GM18909 (cell line): ENCODE results near the gene VCL.
"Not testable (repeated sequence)": the region's sequence is repeated elsewhere in the genome, so short reads cannot be mapped to it uniquely, and the experiment has no call there.

ENCODE experiments used
- ATAC-seq: cut with Tn5 transposase; IDR thresholded peaks from one replicate; pipeline ENCODE4 v1.9.1; 2021; ENCODE audit warnings: mild to moderate bottlenecking; ENCODE audit not compliant: unreplicated experiment, poor library complexity

The VCL gene

DNA sequence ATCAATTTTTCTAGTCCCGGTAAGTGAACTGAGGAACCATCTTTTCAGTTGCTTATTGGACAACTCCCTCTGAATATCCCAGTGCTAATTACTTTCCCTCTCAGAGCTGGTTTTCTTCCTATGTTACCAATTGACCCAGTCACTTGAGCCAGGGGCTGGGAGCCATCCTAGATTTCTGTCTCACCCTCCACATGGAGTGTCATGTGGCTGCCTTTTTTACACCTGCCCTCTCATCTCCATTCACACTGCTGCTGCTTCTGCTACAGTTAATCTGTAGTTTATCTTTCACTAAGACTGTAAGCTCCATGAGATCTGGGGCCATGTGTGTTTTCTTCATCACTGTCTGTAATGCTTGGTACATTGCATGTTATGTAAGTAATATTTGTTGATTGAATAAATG is 35.8 kb downstream of the VCL start:
- ATAC-seq: no peak

- no peak for ATAC-seq
Measured at GRCh38 chr10:74034301-74034700, 36.4 kb downstream of the VCL start.

- ATAC-seq: no peak
Measured at GRCh38 chr10:74035303-74035702, 37.4 kb downstream of the VCL start.

GRCh38 chr10:74036474-74036873 is 38.6 kb downstream of the VCL start:
- ATAC-seq: no peak

- no peak for ATAC-seq
Measured at GRCh38 chr10:74039561-74040145, 41.7 kb downstream of the VCL start.

DNA sequence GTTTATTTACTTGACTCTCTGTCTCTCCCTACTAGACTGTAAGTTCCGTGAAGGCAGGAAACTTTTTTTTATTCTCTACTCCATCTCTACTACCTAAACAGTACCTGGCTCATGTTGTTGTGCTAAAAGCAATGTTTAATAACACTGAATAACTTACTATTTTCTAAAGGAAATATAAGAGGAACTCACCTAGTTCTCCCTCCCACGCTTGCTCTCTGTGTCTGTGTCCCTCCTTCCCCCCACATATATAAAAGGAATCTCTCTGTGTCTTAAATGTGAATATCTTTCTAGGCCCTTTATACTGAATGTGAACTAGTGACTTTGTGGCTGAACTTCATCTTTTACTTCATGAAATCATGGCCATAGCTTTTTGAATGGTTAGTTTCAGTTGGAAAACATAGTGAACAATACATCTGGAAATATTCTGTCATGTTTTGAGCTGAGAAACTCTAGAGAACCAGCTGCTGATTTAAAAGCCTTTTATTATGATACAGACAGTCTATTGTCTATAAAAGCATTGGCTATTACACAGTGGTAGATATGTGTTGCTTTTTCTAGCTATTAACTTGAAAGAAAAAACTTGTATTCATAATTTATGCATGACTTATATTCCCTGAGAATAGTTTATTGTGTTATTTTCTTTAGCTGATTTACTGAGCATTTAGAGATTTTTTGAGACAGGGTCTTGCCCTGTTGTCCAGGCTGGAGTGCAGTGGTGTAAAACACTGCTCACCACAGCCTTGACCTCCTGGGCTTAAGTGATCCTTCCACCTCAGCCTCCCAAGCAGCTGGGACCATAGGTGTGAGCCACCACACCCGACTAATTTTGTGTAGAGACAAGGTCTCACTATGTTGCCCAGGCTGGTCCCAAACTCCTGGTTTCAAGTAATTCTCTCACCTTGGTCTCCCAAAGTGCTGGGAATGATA is 42.5 kb downstream of the VCL start:
- no peak for ATAC-seq

- no peak for ATAC-seq
Measured at GRCh38 chr10:74044419-74044818, 46.5 kb downstream of the VCL start.

GRCh38 chr10:74047304-74047703 is 49.4 kb downstream of the VCL start:
- ATAC-seq: no peak

GRCh38 chr10:74047871-74048270 is 50.0 kb downstream of the VCL start:
- ATAC-seq: no peak

GRCh38 chr10:74048433-74048832 is 50.5 kb downstream of the VCL start:
- no peak for ATAC-seq

DNA sequence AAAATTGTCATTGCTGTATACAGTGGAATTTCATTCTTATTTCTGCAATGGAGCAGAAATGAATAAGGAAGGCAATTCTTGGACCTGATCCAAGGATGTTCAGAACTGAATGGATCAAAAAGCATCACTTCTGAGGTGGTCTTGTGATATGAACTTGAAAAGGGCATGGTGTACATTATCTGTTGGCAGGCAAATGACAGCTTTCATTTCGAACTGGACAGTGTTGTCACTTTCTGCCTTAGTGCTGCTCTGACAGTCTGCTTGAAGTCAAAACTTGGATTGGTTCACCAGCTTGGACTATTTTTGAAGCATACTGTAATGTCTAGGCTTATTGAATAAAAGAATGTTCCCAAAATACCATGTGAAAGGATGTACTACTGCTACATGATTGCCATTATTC is 52.0 kb downstream of the VCL start:
- no peak for ATAC-seq

DNA sequence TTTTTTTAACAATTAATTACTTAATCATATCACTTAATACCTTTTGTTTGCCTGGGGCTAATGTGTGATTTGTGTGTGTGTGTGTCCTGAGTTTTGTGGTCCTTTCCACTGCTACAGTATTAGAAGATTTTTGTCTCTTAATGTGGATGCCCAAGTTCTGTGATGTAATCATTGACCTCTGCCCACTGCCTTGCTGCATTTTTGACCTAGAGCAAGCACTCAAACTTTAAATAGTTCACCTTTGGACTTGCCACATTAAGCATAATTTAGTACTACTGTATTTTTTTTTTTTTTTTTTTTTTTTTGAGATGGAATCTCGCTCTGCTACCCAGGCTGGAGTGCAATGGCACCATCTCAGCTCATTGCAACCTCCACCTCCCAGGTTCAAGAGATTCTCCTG is 52.7 kb downstream of the VCL start:
- no peak for ATAC-seq

GRCh38 chr10:74051736-74052342 is 53.9 kb downstream of the VCL start:
- ATAC-seq: no peak

DNA sequence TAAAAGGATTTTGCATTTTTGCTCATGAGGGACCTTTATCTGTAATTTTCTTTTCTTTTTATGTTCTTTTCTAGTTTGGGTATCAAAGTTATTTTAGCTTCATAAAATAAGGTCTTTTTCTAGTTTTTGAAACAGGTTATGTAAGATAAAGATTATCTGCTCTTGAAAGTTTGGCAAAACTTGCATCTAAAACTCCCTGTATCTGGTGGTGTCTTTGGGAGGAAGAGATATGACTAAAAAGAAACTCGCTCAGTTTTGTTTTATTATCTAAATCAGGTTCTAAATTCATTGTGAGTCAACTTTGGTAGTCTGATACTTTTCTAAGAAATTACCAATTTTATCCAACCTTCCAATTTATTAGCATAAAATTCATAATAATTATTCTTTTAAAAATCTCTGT is 55.1 kb downstream of the VCL start:
- ATAC-seq: no peak

- no peak for ATAC-seq
Measured at GRCh38 chr10:74055383-74056049, 57.6 kb downstream of the VCL start.

DNA sequence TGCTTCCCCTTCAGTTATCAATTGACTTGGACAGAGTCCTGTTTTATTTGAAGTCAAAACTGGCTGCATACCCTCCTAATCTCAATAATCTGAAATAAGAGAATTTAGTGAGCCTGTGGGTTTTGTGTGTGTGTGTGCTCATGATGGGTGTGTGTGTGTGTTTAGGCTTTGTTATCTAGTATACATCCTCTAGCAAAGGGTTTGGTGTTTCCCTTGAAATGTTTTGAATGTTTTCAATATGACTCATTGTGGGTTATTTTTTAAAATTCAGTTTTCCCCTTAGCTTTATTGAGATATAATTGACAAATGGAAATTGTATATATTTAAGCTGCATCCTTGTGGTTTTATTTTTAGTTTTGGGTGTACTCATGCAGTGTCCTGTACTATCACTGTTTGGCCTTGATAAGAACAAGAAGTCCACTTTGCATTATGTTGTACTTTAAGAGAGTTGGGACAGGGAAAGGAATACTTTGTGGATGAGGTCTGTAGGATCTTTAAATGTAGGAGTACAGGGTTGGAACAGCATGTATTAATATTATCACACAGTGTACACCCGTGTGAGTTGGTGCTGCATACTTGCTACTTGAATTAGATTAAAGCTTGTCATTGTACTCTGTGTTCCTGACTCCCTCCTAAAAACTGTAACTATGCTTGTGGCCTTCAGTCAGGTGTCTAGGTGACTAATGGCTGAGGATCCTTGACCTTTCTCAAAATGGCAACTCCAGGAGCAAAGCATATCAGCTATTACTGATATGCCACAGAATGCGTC is 58.3 kb downstream of the VCL start:
- no peak for ATAC-seq

- ATAC-seq: no peak
Measured at GRCh38 chr10:74058071-74058470, 60.2 kb downstream of the VCL start.

DNA sequence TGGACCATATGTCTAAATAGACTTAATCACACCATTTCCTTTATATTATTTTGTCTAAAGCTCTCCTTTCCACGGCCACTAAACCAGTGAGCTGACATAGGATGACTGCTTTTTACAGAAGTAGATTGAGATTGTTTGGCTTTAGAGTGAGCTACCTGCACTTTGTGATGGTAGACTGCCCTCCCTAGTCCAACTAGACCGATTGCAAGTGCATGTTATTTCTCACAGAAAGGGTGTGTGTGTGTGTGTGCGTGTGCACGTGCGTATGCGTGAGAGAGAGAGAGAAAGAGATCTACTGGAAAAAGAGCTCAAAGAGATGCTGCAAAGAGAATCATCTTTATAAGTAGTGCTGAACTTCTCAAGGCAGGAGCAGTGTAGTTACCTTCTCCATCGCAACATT is 60.7 kb downstream of the VCL start:
- ATAC-seq: no peak

- ATAC-seq: no peak
Measured at GRCh38 chr10:74061104-74061503, 63.2 kb downstream of the VCL start.

DNA sequence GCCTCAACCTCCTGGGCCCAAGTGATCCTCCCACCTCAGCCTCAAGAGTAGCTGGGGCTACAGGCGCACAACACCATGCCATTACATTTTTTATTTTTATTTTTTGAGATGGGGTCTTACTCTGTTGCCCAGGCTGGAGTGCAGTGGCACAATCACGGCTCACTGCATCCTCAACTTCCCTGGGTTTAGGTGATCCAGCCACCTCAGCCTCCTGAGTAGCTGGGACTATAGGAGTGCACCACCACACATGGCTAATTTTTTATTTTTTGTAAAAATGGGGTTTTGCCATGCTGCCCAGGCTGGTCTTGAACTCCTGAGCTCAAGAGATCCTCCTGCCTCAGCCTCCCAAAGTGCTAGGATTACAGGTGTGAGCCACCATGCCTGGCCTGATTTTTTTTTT is 64.1 kb downstream of the VCL start:
- ATAC-seq: not testable (repeated sequence)
